Naive thymus-derived CD4-positive, alpha-beta T cell (primary cell): ENCODE data around the gene GNAT3. TPM values are rescaled to one million over a fixed set of nuclear protein-coding genes. Genes with fewer than 3 reads are reported as not detected.

Source experiments
- ATAC-seq: fragments of 150-1000 bp; cut with Tn5 transposase; 2 replicates; pipeline ENCODE4 v1.10.0; 2021; ENCODE audit warnings: mild to moderate bottlenecking, moderate library complexity
- CTCF ChIA-PET: fragments of 350-600 bp; sonication (Branson Sonifier 250); formaldehyde crosslinking; loops from one replicate; lab custom pipeline; 2021; ENCODE audit warnings: antibody characterized with exemption; lab: Charles Lee
- POLR2A ChIA-PET: fragments of 350-600 bp; sonication (Branson Sonifier 250); formaldehyde crosslinking; loops from one replicate; lab custom pipeline; 2021; ENCODE audit warnings: antibody characterized with exemption, inconsistent platforms; lab: Charles Lee
- DNase-seq, 9 donors: peaks; one replicate each; pipeline versions ENCODE4 v3.0.0 to v3.0.0-alpha.2; 2020 to 2022; ENCODE audit warnings: mixed read lengths in 1 of 9
- H3K27ac ChIP-seq: one replicate; pipeline ENCODE4 v1.7.0; 2013; ENCODE audit warnings: mild to moderate bottlenecking, low read depth, low read length, moderate library complexity
- H3K27me3 ChIP-seq, 2 donors: one replicate each; pipeline ENCODE4 v1.7.0; 2013; ENCODE audit warnings: low read length in 2 of 2, mild to moderate bottlenecking in 2 of 2, moderate library complexity in 2 of 2; ENCODE audit not compliant: control insufficient read depth in 2 of 2, insufficient read depth in 2 of 2
- H3K36me3 ChIP-seq, 3 experiments: 1 replicate in 2 of 3; 2 replicates in 1 of 3; pipeline ENCODE4 v1.7.0; 2013; ENCODE audit warnings: low read length in 3 of 3, mild to moderate bottlenecking in 3 of 3, moderate library complexity in 1 of 3; ENCODE audit not compliant: insufficient read depth in 3 of 3, control insufficient read depth in 2 of 3
- H3K4me1 ChIP-seq, 2 donors: one replicate each; pipeline ENCODE4 v1.7.0; 2013; ENCODE audit warnings: low read length in 2 of 2, mild to moderate bottlenecking in 2 of 2, moderate library complexity in 1 of 2; ENCODE audit not compliant: control insufficient read depth in 2 of 2, insufficient read depth in 2 of 2
- H3K4me3 ChIP-seq: 2 replicates; pipeline ENCODE4 v1.7.0; 2013; ENCODE audit warnings: mild to moderate bottlenecking, low read length
- H3K9me3 ChIP-seq, 3 experiments: 1 replicate in 2 of 3; 2 replicates in 1 of 3; pipeline ENCODE4 v1.7.0; 2013; ENCODE audit warnings: low read length in 3 of 3; ENCODE audit not compliant: control insufficient read depth in 2 of 3
- H3K27ac Mint-ChIP-seq, 9 donors: one replicate each; pipeline ENCODE4 v1.8.0; 2020 to 2022; ENCODE audit warnings: mixed read lengths in 9 of 9, mild to moderate bottlenecking in 8 of 9, moderate library complexity in 5 of 9, inconsistent platforms in 2 of 9
- H3K27me3 Mint-ChIP-seq, 5 donors: one replicate each; pipeline ENCODE4 v1.8.0; 2021 to 2022; ENCODE audit warnings: mixed read lengths in 5 of 5, mild to moderate bottlenecking in 1 of 5
- H3K36me3 Mint-ChIP-seq, 5 donors: one replicate each; pipeline ENCODE4 v1.8.0; 2020 to 2022; ENCODE audit warnings: mixed read lengths in 5 of 5, mild to moderate bottlenecking in 3 of 5, inconsistent platforms in 1 of 5
- H3K4me1 Mint-ChIP-seq, 7 donors: one replicate each; pipeline ENCODE4 v1.8.0; 2020 to 2022; ENCODE audit warnings: mixed read lengths in 7 of 7, mild to moderate bottlenecking in 3 of 7, inconsistent platforms in 1 of 7
- H3K4me3 Mint-ChIP-seq, 10 donors: one replicate each; pipeline ENCODE4 v1.8.0; 2020 to 2022; ENCODE audit warnings: mild to moderate bottlenecking in 10 of 10, mixed read lengths in 10 of 10, moderate library complexity in 6 of 10, inconsistent platforms in 2 of 10
- H3K9me3 Mint-ChIP-seq, 11 donors: one replicate each; pipeline ENCODE4 v1.8.0; 2020 to 2022; ENCODE audit warnings: mixed read lengths in 11 of 11, mild to moderate bottlenecking in 4 of 11, inconsistent platforms in 1 of 11, moderate library complexity in 1 of 11
- intact Hi-C, 2 donors: fragments of 100-400 bp; cut with micrococcal nuclease; formaldehyde crosslinking; loops; one replicate each; pipeline ENCODE4 v1.15.1; 2023
- polyA plus RNA-seq, 2 donors: library from polyadenylated mRNA; unstranded; fragments of 300-500 nt; fragmentation: Illumina TruSeq; gene quantifications; one replicate each; pipeline ENCODE4 v1.2.3, GENCODE V29; 2021
- total RNA-seq, 6 experiments: library from RNA in 5 of 6; stranded (reverse) in 5 of 6; gene quantifications; 1 replicate in 5 of 6; 2 replicates in 1 of 6; pipeline ENCODE4 v1.2.3 and lab custom pipeline; 2021 to 2026

GNAT3 gene
- total and polyA plus RNA-seq, 7 experiments from 2014 or later, result not detected

GRCh38 chr7:80537091-80537490, 25.2 kb upstream of the GNAT3 start:
- POLR2A ChIA-PET, result no interaction called here
- CTCF ChIA-PET, result no interaction called here
- DNase-seq, result no peak
- Histone ChIP-seq H3K4me1 (no peaks in the 10 kb centered on the region), H3K36me3 (no peaks in the 10 kb centered on the region), H3K27me3 (no peaks in the 10 kb centered on the region), H3K9me3 (no peaks in the 10 kb centered on the region), H3K27ac (no peak overlapping the region), H3K4me3 (no peak overlapping the region)
- H3K27me3 Mint-ChIP-seq, result no peaks in the 10 kb centered on the region
- no peak overlapping the region for H3K4me3 Mint-ChIP-seq
- H3K9me3 Mint-ChIP-seq, result peaks cover 0 to 3% (median 0%) of the 10 kb centered on the region in 11 donors
- ATAC-seq, result no peak
- intact Hi-C loops, result no loop called here
- H3K4me1 Mint-ChIP-seq, result no peaks in the 10 kb centered on the region
- H3K27ac Mint-ChIP-seq, result no peak overlapping the region
- H3K36me3 Mint-ChIP-seq, result no peaks in the 10 kb centered on the region

DNA sequence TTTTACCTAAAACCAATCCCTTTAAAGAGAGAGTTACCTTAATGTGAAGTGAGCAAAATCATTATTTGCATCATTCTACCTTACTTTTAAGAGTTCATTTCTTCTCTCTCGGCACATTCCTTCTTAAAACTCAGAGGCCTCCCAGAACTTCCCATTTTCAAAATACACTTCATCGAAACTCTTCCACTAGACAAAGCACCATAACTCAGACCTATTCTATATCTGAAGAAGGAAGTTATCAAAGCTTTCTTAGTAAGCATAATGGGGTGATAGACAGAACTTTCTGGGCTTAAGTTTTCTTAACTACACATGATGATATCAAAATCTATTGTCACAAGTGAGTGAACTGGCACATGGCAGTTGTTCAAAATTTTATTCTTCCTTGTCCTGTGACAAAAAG, 24.6 kb upstream of the GNAT3 start:
- no peak for ATAC-seq
- CTCF ChIA-PET, result no interaction called here
- Histone ChIP-seq H3K9me3 (no peaks in the 10 kb centered on the region), H3K36me3 (no peaks in the 10 kb centered on the region), H3K27ac (no peak overlapping the region), H3K4me1 (no peaks in the 10 kb centered on the region), H3K27me3 (no peaks in the 10 kb centered on the region), H3K4me3 (no peak overlapping the region)
- POLR2A ChIA-PET, result no interaction called here
- Mint-ChIP-seq H3K9me3 (peaks cover 0 to 3% (median 0%) of the 10 kb centered on the region in 11 donors), H3K36me3 (no peaks in the 10 kb centered on the region), H3K4me3 (no peak overlapping the region), H3K27me3 (no peaks in the 10 kb centered on the region), H3K4me1 (no peaks in the 10 kb centered on the region), H3K27ac (no peak overlapping the region)
- DNase-seq, result no peak
- intact Hi-C loops, result no loop called here

- no peak overlapping the region for H3K27ac ChIP-seq
- ChIA-PET POLR2A (no interaction called here), CTCF (no interaction called here)
- H3K9me3 Mint-ChIP-seq, result peaks cover 0 to 3% (median 0%) of the 10 kb centered on the region in 11 donors
- H3K36me3 ChIP-seq, result no peaks in the 10 kb centered on the region
- no peak for DNase-seq
- no peak for ATAC-seq
- no peaks in the 10 kb centered on the region for H3K9me3 ChIP-seq
- no peaks in the 10 kb centered on the region for H3K4me1 ChIP-seq
- intact Hi-C loops, result no loop called here
- H3K4me3 Mint-ChIP-seq, result no peak overlapping the region
- H3K27me3 ChIP-seq, result no peaks in the 10 kb centered on the region
- H3K4me3 ChIP-seq, result no peak overlapping the region
- H3K4me1 Mint-ChIP-seq, result no peaks in the 10 kb centered on the region
- no peaks in the 10 kb centered on the region for H3K27me3 Mint-ChIP-seq
- no peak overlapping the region for H3K27ac Mint-ChIP-seq
- H3K36me3 Mint-ChIP-seq, result no peaks in the 10 kb centered on the region
Observed at GRCh38 chr7:80533287-80533686, 21.4 kb upstream of the GNAT3 start.

- no peaks in the 10 kb centered on the region for H3K36me3 Mint-ChIP-seq
- H3K4me3 Mint-ChIP-seq, result no peak overlapping the region
- no peak overlapping the region for H3K27ac Mint-ChIP-seq
- no peak overlapping the region for H3K4me3 ChIP-seq
- no peaks in the 10 kb centered on the region for H3K4me1 Mint-ChIP-seq
- H3K27me3 Mint-ChIP-seq, result no peaks in the 10 kb centered on the region
- ChIA-PET POLR2A (no interaction called here), CTCF (no interaction called here)
- no peaks in the 10 kb centered on the region for H3K9me3 ChIP-seq
- no peak overlapping the region for H3K27ac ChIP-seq
- H3K9me3 Mint-ChIP-seq, result peaks cover 0 to 3% (median 0%) of the 10 kb centered on the region in 11 donors
- no peaks in the 10 kb centered on the region for H3K4me1 ChIP-seq
- intact Hi-C loops, result no loop called here
- DNase-seq, result no peak
- no peak for ATAC-seq
- no peaks in the 10 kb centered on the region for H3K27me3 ChIP-seq
- no peaks in the 10 kb centered on the region for H3K36me3 ChIP-seq
Observed at GRCh38 chr7:80532153-80532552, 20.3 kb upstream of the GNAT3 start.

GRCh38 chr7:80530136-80530535, 18.3 kb upstream of the GNAT3 start:
- H3K4me3 ChIP-seq, result no peak overlapping the region
- H3K4me3 Mint-ChIP-seq, result no peak overlapping the region
- intact Hi-C loops, result no loop called here
- H3K27me3 ChIP-seq, result no peaks in the 10 kb centered on the region
- peaks cover 0 to 3% (median 0%) of the 10 kb centered on the region in 11 donors for H3K9me3 Mint-ChIP-seq
- no peaks in the 10 kb centered on the region for H3K27me3 Mint-ChIP-seq
- H3K9me3 ChIP-seq, result no peaks in the 10 kb centered on the region
- no peak overlapping the region for H3K27ac ChIP-seq
- H3K27ac Mint-ChIP-seq, result no peak overlapping the region
- ChIA-PET POLR2A (no interaction called here), CTCF (no interaction called here)
- peaks cover 0 to 1% (median 0%) of the 10 kb centered on the region in 7 donors for H3K4me1 Mint-ChIP-seq
- ATAC-seq (no peak), DNase-seq (no peak)
- no peaks in the 10 kb centered on the region for H3K36me3 ChIP-seq
- no peaks in the 10 kb centered on the region for H3K36me3 Mint-ChIP-seq
- H3K4me1 ChIP-seq, result no peaks in the 10 kb centered on the region

DNA sequence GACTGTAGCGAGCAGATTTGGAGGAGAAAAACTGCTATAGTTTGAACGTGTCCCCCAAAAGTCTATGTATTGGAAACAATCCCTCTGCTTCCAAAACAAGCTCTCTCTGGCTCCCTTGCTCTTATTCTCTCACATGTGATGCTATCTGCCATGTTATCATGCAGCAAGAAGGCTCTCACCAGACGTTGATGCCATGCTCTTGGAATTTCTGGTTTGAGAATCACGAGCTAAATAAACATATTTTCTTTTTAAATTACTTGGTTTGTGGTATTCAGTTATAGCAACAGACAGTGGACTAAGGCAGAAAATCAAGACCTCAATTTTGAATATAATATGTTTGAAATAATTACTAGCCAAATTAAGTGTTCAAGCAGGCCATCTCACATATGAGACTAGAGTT, 17.5 kb upstream of the GNAT3 start:
- Mint-ChIP-seq H3K4me3 (no peak overlapping the region), H3K36me3 (no peaks in the 10 kb centered on the region), H3K27ac (no peak overlapping the region), H3K4me1 (peaks cover 0 to 1% (median 0%) of the 10 kb centered on the region in 7 donors), H3K27me3 (no peaks in the 10 kb centered on the region), H3K9me3 (peaks cover 0 to 6% (median 0%) of the 10 kb centered on the region in 11 donors)
- no peak overlapping the region for H3K27ac ChIP-seq
- POLR2A ChIA-PET, result no interaction called here
- no peaks in the 10 kb centered on the region for H3K4me1 ChIP-seq
- no peaks in the 10 kb centered on the region for H3K27me3 ChIP-seq
- intact Hi-C loops, result no loop called here
- H3K9me3 ChIP-seq, result no peaks in the 10 kb centered on the region
- H3K36me3 ChIP-seq, result no peaks in the 10 kb centered on the region
- ATAC-seq (no peak), DNase-seq (no peak)
- no peak overlapping the region for H3K4me3 ChIP-seq
- CTCF ChIA-PET, result no interaction called here

GRCh38 chr7:80528689-80529088, 16.8 kb upstream of the GNAT3 start:
- intact Hi-C loops, result no loop called here
- peaks cover 0 to 6% (median 0%) of the 10 kb centered on the region in 11 donors for H3K9me3 Mint-ChIP-seq
- no peaks in the 10 kb centered on the region for H3K4me1 ChIP-seq
- no peak overlapping the region for H3K27ac ChIP-seq
- H3K4me3 Mint-ChIP-seq, result no peak overlapping the region
- ChIA-PET POLR2A (no interaction called here), CTCF (no interaction called here)
- H3K4me3 ChIP-seq, result no peak overlapping the region
- H3K36me3 ChIP-seq, result no peaks in the 10 kb centered on the region
- no peaks in the 10 kb centered on the region for H3K27me3 ChIP-seq
- H3K36me3 Mint-ChIP-seq, result no peaks in the 10 kb centered on the region
- no peaks in the 10 kb centered on the region for H3K9me3 ChIP-seq
- H3K27me3 Mint-ChIP-seq, result no peaks in the 10 kb centered on the region
- ATAC-seq (peak; percentile 18), DNase-seq (no peak)
- H3K27ac Mint-ChIP-seq, result peak overlapping the region in 1 of 9 donors; percentile 44
- H3K4me1 Mint-ChIP-seq, result peaks cover 0 to 1% (median 0%) of the 10 kb centered on the region in 7 donors
